Loucy (cell line): Measurements from ENCODE around the gene NFATC3.

ENCODE experiments used
- CTCF ChIP-seq: fragments of 200-600 bp; sonication (generic); conservative IDR thresholded peaks from 2 replicates; pipeline ENCODE4 v1.5.1; 2014; ENCODE audit warnings: mild to moderate bottlenecking, antibody characterized with exemption, low read length
- EZH2phosphoT487 ChIP-seq: fragments of 200-600 bp; IDR thresholded peaks from 2 replicates; pipeline ENCODE4 v1.6.1; 2018; ENCODE audit warnings: antibody characterized with exemption, mild to moderate bottlenecking, moderate library complexity, borderline replicate concordance

- TF ChIP-seq CTCF, result no peak
- no peak for TF ChIP-seq EZH2phosphoT487
These were observed 131.1 kb downstream of the NFATC3 start for GRCh38 chr16:68216240-68216639.
